OCI-LY3 (cell line): ENCODE data around the gene CCR9.

Experiments used
- H2AFZ ChIP-seq: fragments of 200-600, 300-600 bp; shearing (Covaris generic); 2 replicates; pipeline ENCODE4 v1.6.0; 2014; ENCODE audit warnings: antibody characterized with exemption, low read depth, low read length
- H3K27ac ChIP-seq: fragments of 200-600, 300-600 bp; sonication (generic); 2 replicates; pipeline ENCODE4 v1.5.1; 2014; ENCODE audit warnings: mild to moderate bottlenecking, low read length, moderate library complexity, mixed read lengths
- H3K27me3 ChIP-seq: fragments of 200-600, 300-600 bp; sonication (generic); 2 replicates; pipeline ENCODE4 v1.6.1; 2014; ENCODE audit warnings: low read depth, low read length, mixed read lengths
- H3K36me3 ChIP-seq: fragments of 200-600, 300-600 bp; sonication (generic); replicated peaks from 2 replicates; pipeline ENCODE3; 2014; ENCODE audit warnings: low read depth, low read length, mixed read lengths
- H3K4me1 ChIP-seq: fragments of 300-600, 200-600 bp; sonication (generic); 2 replicates; pipeline ENCODE4 v1.6.1; 2014; ENCODE audit warnings: low read length, mixed read lengths
- H3K4me2 ChIP-seq: fragments of 200-600, 300-600 bp; sonication (generic); 2 replicates; pipeline ENCODE4 v1.6.1; 2014; ENCODE audit warnings: low read length, mixed read lengths
- H3K4me3 ChIP-seq: fragments of 300-600, 200-600 bp; sonication (generic); 2 replicates; pipeline ENCODE4 v1.5.1; 2014; ENCODE audit warnings: antibody characterized with exemption, mild to moderate bottlenecking, low read length, moderate library complexity
- H3K79me2 ChIP-seq: fragments of 300-600, 200-600 bp; shearing (Covaris generic); 2 replicates; pipeline ENCODE4 v1.6.1; 2014; ENCODE audit warnings: mild to moderate bottlenecking, low read length, mixed read lengths
- H3K9ac ChIP-seq: fragments of 300-600, 200-600 bp; shearing (Covaris generic); 2 replicates; pipeline ENCODE4 v1.6.0; 2014; ENCODE audit warnings: mild to moderate bottlenecking, low read length, moderate library complexity
- H3K9me3 ChIP-seq: fragments of 200-600, 300-600 bp; shearing (Covaris generic); 2 replicates; pipeline ENCODE4 v1.6.1; 2014; ENCODE audit warnings: low read length, mixed read lengths; ENCODE audit not compliant: insufficient read depth
- H4K20me1 ChIP-seq: fragments of 200-600, 300-600 bp; sonication (generic); 2 replicates; pipeline ENCODE4 v1.6.1; 2016; ENCODE audit warnings: low read length, mixed read lengths; ENCODE audit not compliant: insufficient read depth
- CTCF ChIP-seq: fragments of 200-600, 300-600 bp; sonication (generic); IDR thresholded peaks from 2 replicates; pipeline ENCODE4 v1.5.1; 2014; ENCODE audit warnings: antibody characterized with exemption, low read length, low read depth
- EZH2phosphoT487 ChIP-seq: fragments of 200-600 bp; shearing (Covaris generic); IDR thresholded peaks from 2 replicates; pipeline ENCODE4 v1.6.1; 2018; ENCODE audit warnings: antibody characterized with exemption, mixed run types, low read depth

CCR9 gene

DNA sequence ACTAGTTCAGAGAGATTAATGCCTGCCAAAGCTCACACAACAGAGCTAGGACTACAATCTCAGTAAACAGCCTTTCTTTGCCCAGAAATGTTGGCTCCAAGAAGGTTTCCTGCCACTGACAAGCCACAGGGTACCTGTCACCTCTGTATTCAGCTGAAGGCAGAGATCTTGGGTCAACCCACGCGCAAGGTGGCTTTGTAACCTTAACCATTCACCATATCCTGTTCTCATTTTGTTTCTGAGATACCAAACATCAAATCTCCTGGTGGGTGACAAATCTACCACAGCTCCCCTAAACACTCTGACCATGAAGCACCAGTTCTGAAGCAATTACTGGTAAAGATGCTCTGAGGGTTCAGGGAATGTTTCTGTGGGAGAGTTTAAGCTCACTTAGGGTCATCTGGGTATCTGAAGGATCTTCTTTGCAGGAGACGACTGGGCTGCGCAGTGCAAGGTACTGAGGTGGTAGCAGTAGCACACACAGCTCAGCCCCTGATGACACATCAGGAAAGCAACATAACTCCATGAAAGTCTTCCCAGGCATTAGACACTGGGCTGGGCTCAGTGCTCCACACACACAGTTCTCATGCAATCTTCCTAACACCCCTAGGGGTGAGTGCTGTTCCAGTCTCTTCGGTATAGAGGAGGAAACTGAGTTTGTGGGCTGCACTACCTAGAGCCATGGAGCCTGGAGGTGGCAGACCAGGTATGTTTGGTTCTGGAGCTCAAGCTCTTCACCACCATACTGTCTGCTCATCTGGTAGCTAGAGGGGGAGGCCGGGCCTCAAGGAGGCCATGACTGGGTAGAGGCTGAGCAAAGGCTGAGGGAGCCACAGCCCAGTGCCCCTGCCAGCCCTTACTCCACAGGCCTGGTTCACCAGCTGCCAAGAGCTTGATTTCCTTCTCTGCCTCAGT is 64.6 kb downstream of the CCR9 start:
- H3K9ac ChIP-seq: no peak overlapping the region
- H3K79me2 ChIP-seq: no peaks in the 10 kb centered on the region
- H3K9me3 ChIP-seq: no peaks in the 10 kb centered on the region
- H3K27me3 ChIP-seq: no peaks in the 10 kb centered on the region
- H4K20me1 ChIP-seq: no peaks in the 10 kb centered on the region
- no peak overlapping the region for H3K27ac ChIP-seq
- no peak for TF ChIP-seq CTCF
- TF ChIP-seq EZH2phosphoT487: no peak
- H3K36me3 ChIP-seq: peaks cover 82% of the 10 kb centered on the region
- H2AFZ ChIP-seq: no peak overlapping the region
- no peaks in the 10 kb centered on the region for H3K4me1 ChIP-seq
- H3K4me2 ChIP-seq: no peak overlapping the region
- H3K4me3 ChIP-seq: no peak overlapping the region

- Histone ChIP-seq H3K27me3 (no peaks in the 10 kb centered on the region), H3K27ac (no peak overlapping the region), H3K4me3 (no peak overlapping the region), H3K36me3 (peaks cover 75% of the 10 kb centered on the region), H2AFZ (no peak overlapping the region), H3K4me1 (no peaks in the 10 kb centered on the region), H3K79me2 (no peaks in the 10 kb centered on the region), H4K20me1 (no peaks in the 10 kb centered on the region), H3K9ac (no peak overlapping the region), H3K9me3 (no peaks in the 10 kb centered on the region), H3K4me2 (no peak overlapping the region)
- no peak for TF ChIP-seq CTCF
- TF ChIP-seq EZH2phosphoT487: no peak
These were observed 65.6 kb downstream of the CCR9 start for GRCh38 chr3:45951946-45952345.

DNA sequence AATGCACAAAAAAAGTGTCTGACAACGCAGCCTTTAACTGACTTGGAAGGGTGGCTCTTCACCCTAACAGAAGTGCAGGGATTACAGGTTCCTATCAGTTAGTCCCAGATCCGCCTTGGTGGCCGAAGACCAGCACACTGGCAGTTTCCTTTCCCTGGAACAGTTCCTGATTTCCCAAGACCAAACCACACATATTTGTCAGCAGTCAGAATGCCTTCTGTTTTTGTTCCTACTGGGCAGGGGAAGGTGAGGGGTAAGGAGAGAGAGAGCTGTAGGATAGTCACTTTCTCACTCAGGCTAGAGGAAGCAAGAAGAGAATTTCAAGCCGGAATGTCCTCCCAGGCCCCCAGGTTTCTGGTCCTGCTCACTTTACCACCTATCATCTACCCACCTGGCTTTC is 66.1 kb downstream of the CCR9 start:
- Histone ChIP-seq H3K4me1 (no peaks in the 10 kb centered on the region), H3K27me3 (no peaks in the 10 kb centered on the region), H3K9ac (no peak overlapping the region), H3K4me2 (no peak overlapping the region), H3K79me2 (no peaks in the 10 kb centered on the region), H3K9me3 (no peaks in the 10 kb centered on the region), H4K20me1 (no peaks in the 10 kb centered on the region), H3K36me3 (peaks cover 76% of the 10 kb centered on the region), H3K27ac (no peak overlapping the region), H3K4me3 (no peak overlapping the region), H2AFZ (no peak overlapping the region)
- no peak for TF ChIP-seq CTCF
- no peak for TF ChIP-seq EZH2phosphoT487
